Thymus (tissue), 14 donors: Measurements from ENCODE around the gene FIBCD1. TPM values are rescaled to one million over a fixed set of nuclear protein-coding genes. Genes with fewer than 3 reads are reported as not detected.

Experiments used
- DNase-seq, 9 donors: peaks; one replicate each; pipeline ENCODE4 v3.0.0-alpha.2; 2013; ENCODE audit warnings: low spot score in 9 of 9, low read depth in 6 of 9, missing footprints in 1 of 9
- H3K27ac ChIP-seq, 2 donors: one replicate each; pipeline ENCODE4 v1.5.1; 2013; ENCODE audit warnings: control low read depth in 1 of 2, low read depth in 1 of 2, low read length in 1 of 2, mild to moderate bottlenecking in 1 of 2, moderate library complexity in 1 of 2
- H3K27me3 ChIP-seq, 2 donors: one replicate each; pipeline ENCODE4 v1.5.1; 2013; ENCODE audit warnings: low read length in 1 of 2; ENCODE audit not compliant: control insufficient read depth in 2 of 2, insufficient read depth in 1 of 2
- H3K36me3 ChIP-seq, 2 donors: one replicate each; pipeline ENCODE4 v1.5.1; 2013; ENCODE audit warnings: low read length in 1 of 2, mild to moderate bottlenecking in 1 of 2, moderate library complexity in 1 of 2; ENCODE audit not compliant: control insufficient read depth in 2 of 2, insufficient read depth in 2 of 2
- H3K4me1 ChIP-seq, 2 donors: one replicate each; pipeline ENCODE4 v1.5.1; 2013; ENCODE audit warnings: low read length in 2 of 2; ENCODE audit not compliant: control insufficient read depth in 2 of 2, insufficient read depth in 2 of 2
- H3K4me3 ChIP-seq, 2 donors: one replicate each; pipeline ENCODE4 v1.5.1; 2013; ENCODE audit warnings: low read length in 2 of 2, control low read depth in 1 of 2, mild to moderate bottlenecking in 1 of 2
- H3K9me3 ChIP-seq, 2 donors: one replicate each; pipeline ENCODE4 v1.5.1; 2013; ENCODE audit warnings: low read length in 1 of 2, mild to moderate bottlenecking in 1 of 2; ENCODE audit not compliant: control insufficient read depth in 2 of 2, insufficient read depth in 1 of 2
- WGBS: extraction: QIAGEN DNeasy Blood & Tissue Kit; methylation state at CpG from one replicate; pipeline ENCODE4 v1.1.7; 2013; 5-methylcytosine and 5-hydroxymethylcytosine counted together
- long read RNA-seq, 10 donors: transcript quantifications; one replicate each; lab custom pipeline, GENCODE V29; 2026
- polyA plus RNA-seq: library from polyadenylated mRNA; stranded (reverse); fragments of 200-250 nt; gene quantifications from one replicate; pipeline ENCODE4 v1.2.3, GENCODE V29; 2013
- total RNA-seq: library from RNA; stranded (reverse); fragments of 120-200 nt; gene quantifications from one replicate; pipeline ENCODE4 v1.2.4, GENCODE V29; 2013
- donor health status: healthy.

The FIBCD1 gene, protein sequence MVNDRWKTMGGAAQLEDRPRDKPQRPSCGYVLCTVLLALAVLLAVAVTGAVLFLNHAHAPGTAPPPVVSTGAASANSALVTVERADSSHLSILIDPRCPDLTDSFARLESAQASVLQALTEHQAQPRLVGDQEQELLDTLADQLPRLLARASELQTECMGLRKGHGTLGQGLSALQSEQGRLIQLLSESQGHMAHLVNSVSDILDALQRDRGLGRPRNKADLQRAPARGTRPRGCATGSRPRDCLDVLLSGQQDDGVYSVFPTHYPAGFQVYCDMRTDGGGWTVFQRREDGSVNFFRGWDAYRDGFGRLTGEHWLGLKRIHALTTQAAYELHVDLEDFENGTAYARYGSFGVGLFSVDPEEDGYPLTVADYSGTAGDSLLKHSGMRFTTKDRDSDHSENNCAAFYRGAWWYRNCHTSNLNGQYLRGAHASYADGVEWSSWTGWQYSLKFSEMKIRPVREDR
- total RNA-seq (0.09 TPM), polyA plus RNA-seq (0.05 TPM)
- long read RNA-seq, donor 1: 0 reads
- long read RNA-seq, donor 2: 0 reads
- long read RNA-seq, donor 3: 0 reads
- long read RNA-seq, donor 4: 0 reads
- long read RNA-seq, donor 5, partial matches to known transcripts: 0 of 1 reads
- long read RNA-seq, donor 5, other reads (novel, unspliced or antisense): 0 of 1 reads
- long read RNA-seq, donor 6: 0 reads
- long read RNA-seq, donor 7: 0 reads
- long read RNA-seq, donor 8: 0 reads
- long read RNA-seq, donor 9: 0 reads
- long read RNA-seq, donor 10: 0 reads

DNA sequence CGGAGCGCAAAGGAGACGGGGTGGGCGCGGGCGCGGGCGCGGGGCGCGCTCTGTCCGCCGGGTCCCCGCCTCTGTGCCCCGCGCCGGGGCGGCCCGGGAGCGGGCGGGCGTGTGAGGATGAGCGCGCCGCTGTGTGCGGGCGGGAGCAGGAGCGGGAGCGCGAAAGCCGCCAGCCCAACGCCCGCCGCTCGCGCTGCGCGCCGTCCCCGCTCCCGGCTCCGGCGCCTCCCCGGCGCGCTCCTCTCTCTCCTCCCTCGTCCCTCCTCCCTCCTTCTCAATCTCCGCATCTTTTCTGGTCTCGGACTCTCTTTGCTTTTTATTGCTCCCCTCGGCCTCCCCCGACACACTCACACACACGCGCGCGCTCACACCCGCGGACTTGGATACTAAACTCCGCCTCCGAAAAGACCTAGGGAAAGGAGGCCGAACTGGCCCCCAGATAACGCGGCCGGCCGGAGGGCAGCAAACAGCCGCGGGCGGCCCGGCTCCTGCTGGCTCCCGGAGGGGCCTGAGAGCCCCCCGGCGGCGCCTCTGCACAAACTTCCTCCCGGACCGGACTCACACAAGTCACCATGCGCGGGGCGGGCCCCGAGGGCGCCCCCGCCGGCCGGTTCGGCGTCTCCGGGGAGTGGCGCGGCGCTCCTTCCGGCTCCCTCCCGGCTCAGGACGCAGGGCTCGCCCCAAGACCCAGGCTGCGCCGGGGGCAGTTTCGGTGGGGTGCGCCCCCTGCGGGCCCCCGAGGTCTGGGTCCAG, at the start of gene FIBCD1:
FIBCD1 (minus strand) TSS at position 596 of the 753 bp plus-strand sequence. CDS start 640 bp downstream, outside the sequence.
- Histone ChIP-seq H3K9me3 (no peaks in the 10 kb centered on the region), H3K4me3 (peak within 1 kb of the TSS in 1 of 2 donors; percentile 11), H3K36me3 (no peaks in the 10 kb centered on the region), H3K4me1 (peaks cover 0 to 2% of the 10 kb centered on the region in 2 donors), H3K27me3 (peaks cover 59 to 91% of the 10 kb centered on the region in 2 donors), H3K27ac (no peak within 1 kb of the TSS)
- 1% methylated on average over 98 of the region's 98 CpGs for WGBS
- peak in 1 of 9 donors; percentile 6 for DNase-seq

DNA sequence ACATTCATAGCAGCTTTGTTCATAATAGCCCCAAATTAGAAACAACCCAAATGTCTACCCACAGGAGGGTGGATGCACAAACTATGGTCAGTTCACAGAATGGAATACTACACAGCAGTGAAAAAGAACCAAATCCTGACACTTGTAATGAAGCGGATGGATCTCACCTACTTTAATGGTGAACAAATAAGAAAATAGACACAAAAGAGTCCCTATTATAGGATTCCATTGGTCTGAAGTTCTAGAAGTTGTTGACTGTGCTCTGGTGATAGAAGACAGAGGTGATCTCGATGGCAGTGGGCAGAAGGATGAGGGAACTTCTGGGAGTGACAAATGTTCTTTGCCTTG, 49.3 kb upstream of the FIBCD1 start:
- no peak for DNase-seq
- H3K4me1 ChIP-seq: no peaks in the 10 kb centered on the region
- no peak overlapping the region for H3K4me3 ChIP-seq
- H3K9me3 ChIP-seq: no peaks in the 10 kb centered on the region
- WGBS: 94% methylated on average over 2 of the region's 2 CpGs
- no peaks in the 10 kb centered on the region for H3K36me3 ChIP-seq
- H3K27me3 ChIP-seq: peaks cover 0 to 2% of the 10 kb centered on the region in 2 donors
- H3K27ac ChIP-seq: no peak overlapping the region

DNA sequence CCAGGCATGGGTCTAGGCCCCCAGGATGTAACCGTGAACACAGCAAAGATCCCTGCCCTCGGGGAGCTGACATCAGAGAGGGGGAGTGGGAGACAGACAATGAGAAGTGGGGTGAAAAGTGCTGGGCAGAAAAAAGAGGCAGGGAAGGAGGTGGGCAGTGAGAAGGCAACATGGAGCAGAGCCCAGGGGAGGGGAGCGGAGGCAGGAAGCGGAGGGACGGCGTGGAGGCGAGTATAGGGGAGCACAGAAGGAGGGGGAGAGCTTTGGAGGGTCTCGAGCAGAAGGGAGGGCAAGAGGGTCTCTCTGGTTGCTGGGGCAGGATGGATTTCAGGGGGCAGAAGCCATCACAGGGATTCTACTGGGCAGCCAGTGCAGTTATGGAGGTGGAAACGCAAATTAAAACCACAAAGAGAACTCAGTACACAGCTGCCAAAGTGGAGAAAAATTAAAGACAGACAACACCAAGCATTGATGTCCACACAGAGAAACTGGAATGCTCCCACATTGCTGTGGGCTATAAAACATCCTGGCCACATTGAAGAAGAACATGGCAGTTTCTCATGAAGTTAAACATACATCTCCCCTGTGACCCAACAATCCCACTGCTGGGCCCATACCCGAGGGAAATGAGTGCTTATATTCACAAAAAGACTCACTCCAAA, 48.8 kb upstream of the FIBCD1 start:
- no peak overlapping the region for H3K27ac ChIP-seq
- H3K4me1 ChIP-seq: no peaks in the 10 kb centered on the region
- no peak for DNase-seq
- H3K4me3 ChIP-seq: no peak overlapping the region
- peaks cover 0 to 2% of the 10 kb centered on the region in 2 donors for H3K27me3 ChIP-seq
- 78% methylated on average over 10 of the region's 10 CpGs for WGBS
- no peaks in the 10 kb centered on the region for H3K9me3 ChIP-seq
- no peaks in the 10 kb centered on the region for H3K36me3 ChIP-seq

DNA sequence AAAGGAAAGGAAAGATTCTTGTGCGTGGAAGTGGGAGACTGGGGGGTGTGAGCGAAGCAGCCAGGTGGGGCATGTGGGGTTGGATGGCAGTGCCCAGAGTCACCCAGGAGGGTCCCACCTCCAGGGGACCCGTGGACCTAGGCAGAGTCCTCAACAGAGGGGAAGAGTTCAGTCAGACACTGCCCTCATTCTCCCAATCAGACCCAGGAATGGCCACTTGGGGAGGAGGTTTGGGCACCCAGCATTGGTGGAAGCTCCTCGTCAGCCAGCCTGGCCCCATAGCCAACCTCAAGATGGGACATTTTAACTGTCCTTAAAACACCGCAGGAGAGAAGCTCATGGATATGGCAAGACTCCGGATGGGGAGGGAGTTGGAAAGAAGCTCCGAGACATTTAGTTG, 48.0 kb upstream of the FIBCD1 start:
- Histone ChIP-seq H3K4me3 (no peak overlapping the region), H3K4me1 (no peaks in the 10 kb centered on the region), H3K27me3 (peaks cover 0 to 2% of the 10 kb centered on the region in 2 donors), H3K36me3 (no peaks in the 10 kb centered on the region), H3K27ac (no peak overlapping the region), H3K9me3 (no peaks in the 10 kb centered on the region)
- DNase-seq: no peak
- 93% methylated on average over 7 of the region's 7 CpGs for WGBS

DNA sequence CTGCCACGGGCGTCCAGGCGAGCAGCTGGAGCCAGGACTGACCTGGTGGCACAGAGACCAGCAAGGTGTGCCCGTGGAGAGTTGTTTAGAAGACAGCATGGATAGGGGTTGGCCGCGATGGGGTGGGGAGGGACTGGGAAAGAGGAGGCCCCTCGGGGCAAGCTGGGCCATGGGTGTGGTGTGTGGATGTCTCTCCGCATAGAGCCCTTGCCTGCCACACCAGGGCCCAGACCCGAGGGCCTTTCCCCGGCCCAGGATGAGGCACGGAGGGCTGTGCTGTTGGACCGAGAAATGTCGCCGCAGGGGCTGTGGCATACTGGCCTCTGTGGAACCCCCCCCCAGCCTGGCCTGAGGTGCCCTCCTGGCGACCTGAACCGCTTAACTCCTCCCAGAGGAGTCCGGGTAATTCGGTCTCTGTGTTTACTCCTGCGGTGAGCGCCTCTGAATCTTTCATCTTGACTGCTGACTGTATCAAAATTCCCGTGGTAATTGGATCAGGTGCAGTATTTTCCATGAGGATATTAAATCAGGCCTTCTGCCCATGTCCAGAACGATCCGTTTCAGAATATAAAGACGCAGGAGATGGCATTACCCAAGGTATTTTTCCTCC, 47.4 kb upstream of the FIBCD1 start:
- H3K9me3 ChIP-seq: no peaks in the 10 kb centered on the region
- no peak overlapping the region for H3K4me3 ChIP-seq
- no peak overlapping the region for H3K27ac ChIP-seq
- no peak for DNase-seq
- WGBS: 87% methylated on average over 24 of the region's 24 CpGs
- no peaks in the 10 kb centered on the region for H3K4me1 ChIP-seq
- H3K36me3 ChIP-seq: no peaks in the 10 kb centered on the region
- H3K27me3 ChIP-seq: peaks cover 0 to 2% of the 10 kb centered on the region in 2 donors

DNA sequence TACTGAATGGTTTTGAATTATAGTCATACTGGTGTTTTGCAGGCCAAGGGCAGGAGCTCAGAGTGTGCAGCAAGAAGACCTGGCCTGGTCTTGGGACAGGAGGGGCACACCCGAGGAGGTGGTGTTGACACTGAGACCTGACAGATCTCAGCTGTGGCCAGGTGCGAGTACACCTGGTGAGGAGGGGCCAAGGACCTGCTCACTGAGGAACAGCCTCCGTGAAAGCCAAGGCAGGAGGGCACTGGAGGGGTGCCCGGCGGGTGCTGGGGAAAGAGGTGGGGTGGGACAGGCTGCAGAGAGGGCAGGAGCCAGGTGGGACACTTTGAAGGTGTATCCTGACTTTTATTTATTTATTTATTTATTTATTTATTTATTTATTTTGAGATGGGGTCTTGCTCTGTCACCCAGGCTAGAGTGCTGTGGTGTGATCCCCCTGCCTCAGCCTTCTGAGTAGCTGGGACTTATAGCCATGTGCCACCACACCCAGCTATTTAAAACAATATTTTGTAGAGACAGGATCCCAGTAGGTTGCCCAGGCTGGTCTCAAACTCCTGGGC, 46.6 kb upstream of the FIBCD1 start:
- Histone ChIP-seq H3K27me3 (peaks cover 0 to 2% of the 10 kb centered on the region in 2 donors), H3K36me3 (no peaks in the 10 kb centered on the region), H3K4me3 (no peak overlapping the region), H3K27ac (no peak overlapping the region), H3K9me3 (no peaks in the 10 kb centered on the region), H3K4me1 (no peaks in the 10 kb centered on the region)
- whole genome bisulfite sequencing: 82% methylated on average over 5 of the region's 5 CpGs
- DNase-seq: no peak

DNA sequence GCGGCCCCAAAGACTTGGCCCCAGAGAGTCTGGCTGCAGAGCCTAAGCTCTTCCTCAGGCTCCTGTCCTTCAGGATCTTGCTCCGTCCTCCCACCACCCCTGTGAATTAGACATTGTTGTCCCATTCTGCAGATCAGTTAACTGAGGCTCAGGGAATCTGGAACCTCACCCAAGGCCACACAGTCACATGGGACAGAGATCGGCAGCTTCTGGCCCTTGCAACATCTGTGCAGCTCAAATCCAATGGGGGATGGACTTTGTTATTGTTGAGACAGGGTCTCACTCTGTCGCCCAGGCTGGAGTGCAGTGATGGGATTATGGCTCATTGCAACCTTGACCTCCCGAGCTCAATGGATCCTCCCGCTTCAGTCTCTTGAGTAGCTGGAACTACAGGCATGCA, 46.0 kb upstream of the FIBCD1 start:
- 97% methylated on average over 6 of the region's 6 CpGs for WGBS
- H3K27ac ChIP-seq: no peak overlapping the region
- peaks cover 0 to 5% of the 10 kb centered on the region in 2 donors for H3K27me3 ChIP-seq
- H3K4me3 ChIP-seq: no peak overlapping the region
- H3K9me3 ChIP-seq: no peaks in the 10 kb centered on the region
- no peaks in the 10 kb centered on the region for H3K36me3 ChIP-seq
- H3K4me1 ChIP-seq: no peaks in the 10 kb centered on the region
- no peak for DNase-seq

DNA sequence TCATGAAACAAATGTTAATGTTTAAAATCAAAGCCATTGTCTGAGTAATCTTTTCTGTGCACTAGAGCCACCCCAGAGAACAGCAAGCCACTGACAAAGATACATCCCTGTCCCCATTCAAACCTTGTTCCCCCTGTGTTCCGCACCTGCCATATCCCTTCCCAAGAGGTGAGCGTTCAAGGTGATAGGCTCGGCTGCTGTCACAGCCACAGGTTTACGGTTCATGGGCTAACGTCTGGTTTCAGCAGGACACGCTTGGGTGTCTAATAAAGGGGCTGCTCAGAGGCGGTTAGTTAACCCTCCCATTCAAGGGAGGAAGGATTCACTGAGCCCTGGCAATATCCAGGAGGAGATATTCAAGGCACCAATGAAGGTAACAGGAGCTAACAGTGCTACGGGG, 45.5 kb upstream of the FIBCD1 start:
- Histone ChIP-seq H3K36me3 (no peaks in the 10 kb centered on the region), H3K4me1 (no peaks in the 10 kb centered on the region), H3K27ac (no peak overlapping the region), H3K9me3 (no peaks in the 10 kb centered on the region), H3K4me3 (no peak overlapping the region), H3K27me3 (peaks cover 0 to 8% of the 10 kb centered on the region in 2 donors)
- WGBS: 96% methylated on average over 8 of the region's 8 CpGs
- DNase-seq: no peak
